GM18907 (cell line): ENCODE data around the gene IRAK2.

Source experiments
- ATAC-seq: cut with Tn5 transposase; IDR thresholded peaks from one replicate; pipeline ENCODE4 v1.9.1; 2021; ENCODE audit warnings: mild to moderate bottlenecking, moderate library complexity; ENCODE audit not compliant: unreplicated experiment

The IRAK2 gene

DNA sequence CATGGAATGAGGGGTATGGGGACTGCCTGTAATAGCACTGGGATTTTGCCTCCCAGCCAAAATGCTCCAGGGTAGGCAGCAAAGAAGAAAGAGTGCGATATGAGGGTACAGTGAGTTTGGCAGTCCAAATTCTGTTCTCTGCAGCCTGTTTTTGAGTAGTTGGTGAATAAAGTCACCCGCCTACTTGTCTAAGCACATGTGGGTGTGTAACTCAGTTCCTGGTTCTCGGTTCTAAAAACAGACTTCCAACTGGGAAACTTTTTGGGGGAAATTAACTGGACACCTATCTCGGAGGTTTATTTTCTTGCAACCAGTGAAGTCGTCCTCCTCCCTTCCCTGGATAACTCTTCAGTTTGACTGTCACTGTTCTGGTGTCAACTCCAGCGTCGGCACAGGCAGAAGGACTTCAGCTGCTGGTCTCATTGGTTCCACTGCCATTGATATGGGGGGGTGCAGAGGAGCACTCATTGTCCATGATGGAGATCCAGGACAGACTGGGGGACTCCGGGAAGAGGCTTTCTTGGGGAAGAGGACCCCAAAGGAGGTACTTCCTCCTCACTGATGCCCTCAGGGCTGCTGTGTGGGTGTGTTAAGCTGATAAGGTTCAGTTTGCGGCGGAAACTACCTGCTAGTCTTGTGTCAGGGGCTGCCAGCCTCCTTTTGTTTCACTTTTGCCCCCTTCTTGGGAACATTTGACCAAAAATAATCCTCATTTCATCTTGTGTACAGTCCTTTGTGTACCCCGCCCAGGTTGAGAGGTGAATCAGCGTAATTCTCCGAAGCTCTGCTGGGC lies 114.9 kb downstream of the IRAK2 start:
- ATAC-seq: no peak

DNA sequence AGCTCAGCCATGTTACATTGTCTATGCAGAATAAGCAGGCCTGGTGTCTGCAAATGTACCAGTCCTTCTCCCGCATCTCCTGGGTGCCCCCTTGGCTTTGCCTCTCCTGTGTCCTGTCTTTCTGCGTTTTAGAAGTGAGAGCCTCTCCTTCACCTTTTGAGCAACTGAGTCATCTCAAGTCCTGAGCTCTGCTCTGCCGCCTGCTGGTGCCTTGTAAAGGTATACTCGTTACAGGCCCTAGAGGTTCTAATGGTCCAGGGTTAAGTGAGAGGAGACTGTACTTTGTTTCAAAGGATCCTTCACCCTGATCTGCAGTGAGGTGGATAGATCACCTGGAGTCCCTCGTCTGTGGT lies 115.4 kb downstream of the IRAK2 start:
- ATAC-seq: no peak

DNA sequence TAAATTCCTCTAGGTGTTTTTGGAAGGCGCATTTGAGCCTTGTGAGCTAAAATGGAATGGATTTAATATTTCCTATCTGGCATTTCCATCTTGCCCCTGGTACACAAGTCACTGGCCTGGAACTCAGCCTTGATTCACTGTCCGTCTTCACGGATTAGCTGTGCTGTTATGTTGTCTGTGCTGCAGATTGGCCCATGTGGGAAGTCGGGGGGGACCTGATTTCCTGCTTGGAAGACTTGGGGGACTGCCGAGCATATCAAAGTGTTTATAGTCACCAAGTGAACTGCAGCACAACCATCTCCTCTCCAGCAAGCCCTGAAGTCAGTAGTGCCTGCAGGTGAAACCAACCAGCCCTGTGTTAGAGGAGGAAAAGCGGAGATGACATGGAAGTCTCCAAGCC lies 115.9 kb downstream of the IRAK2 start:
- no peak for ATAC-seq

DNA sequence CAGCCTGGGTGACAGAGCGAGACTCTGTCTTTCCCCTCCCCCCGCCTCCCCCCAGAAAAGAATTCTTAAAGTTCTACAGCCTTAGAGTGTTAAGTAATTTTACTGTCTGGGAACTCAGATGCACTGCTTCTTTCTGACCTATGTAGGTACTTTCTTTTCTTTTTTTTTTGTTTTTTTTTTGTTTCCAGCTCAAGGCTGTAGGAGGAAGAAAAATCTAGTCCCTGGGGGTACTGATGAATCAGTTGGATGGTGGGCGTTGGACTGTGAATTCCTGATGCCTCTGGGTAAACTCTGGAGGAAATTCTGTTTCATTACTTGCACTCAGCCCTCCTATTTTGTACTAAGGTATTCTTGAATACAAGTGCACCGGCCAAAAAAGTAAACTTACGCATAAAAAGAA lies 117.2 kb downstream of the IRAK2 start:
- no peak for ATAC-seq

DNA sequence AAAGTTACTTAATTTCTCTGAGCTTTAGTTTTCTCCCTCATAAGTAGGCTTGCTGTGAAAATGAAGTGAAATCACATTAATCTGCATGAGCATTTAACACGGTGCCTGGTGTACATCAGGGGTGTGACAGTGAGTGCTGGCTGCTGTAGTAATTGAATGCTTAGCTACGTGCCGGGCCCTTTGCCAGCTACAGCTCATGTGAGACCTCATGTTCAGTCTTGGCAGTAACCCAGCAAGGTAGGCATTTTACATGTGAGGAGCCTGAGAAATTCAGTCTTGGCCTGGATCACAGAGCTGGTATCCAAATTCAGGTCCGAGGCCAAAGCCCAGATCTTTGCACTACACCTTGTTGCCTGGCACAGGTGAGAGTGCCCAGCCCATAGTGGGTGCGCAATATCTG lies 118.9 kb downstream of the IRAK2 start:
- ATAC-seq: no peak

DNA sequence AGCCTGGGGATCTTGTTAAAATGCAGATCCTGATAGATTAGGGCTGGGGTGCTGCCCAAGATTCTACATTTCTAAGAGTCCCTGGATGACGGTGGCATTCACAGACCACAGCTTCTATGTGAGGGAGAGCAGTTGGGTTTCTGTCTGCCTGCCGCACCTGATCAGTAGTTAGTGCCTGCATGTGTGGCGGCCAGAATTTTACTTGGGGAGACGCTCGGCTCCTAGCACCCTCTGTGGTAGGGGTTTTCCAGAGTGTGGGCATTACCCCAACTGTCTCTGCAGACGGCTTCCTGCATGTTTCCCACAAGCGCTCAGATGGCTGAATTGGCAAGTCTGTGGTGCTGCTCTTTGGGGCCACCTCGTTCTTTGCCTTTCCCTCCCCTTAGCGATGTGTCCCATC lies 119.8 kb downstream of the IRAK2 start:
- ATAC-seq: no peak

DNA sequence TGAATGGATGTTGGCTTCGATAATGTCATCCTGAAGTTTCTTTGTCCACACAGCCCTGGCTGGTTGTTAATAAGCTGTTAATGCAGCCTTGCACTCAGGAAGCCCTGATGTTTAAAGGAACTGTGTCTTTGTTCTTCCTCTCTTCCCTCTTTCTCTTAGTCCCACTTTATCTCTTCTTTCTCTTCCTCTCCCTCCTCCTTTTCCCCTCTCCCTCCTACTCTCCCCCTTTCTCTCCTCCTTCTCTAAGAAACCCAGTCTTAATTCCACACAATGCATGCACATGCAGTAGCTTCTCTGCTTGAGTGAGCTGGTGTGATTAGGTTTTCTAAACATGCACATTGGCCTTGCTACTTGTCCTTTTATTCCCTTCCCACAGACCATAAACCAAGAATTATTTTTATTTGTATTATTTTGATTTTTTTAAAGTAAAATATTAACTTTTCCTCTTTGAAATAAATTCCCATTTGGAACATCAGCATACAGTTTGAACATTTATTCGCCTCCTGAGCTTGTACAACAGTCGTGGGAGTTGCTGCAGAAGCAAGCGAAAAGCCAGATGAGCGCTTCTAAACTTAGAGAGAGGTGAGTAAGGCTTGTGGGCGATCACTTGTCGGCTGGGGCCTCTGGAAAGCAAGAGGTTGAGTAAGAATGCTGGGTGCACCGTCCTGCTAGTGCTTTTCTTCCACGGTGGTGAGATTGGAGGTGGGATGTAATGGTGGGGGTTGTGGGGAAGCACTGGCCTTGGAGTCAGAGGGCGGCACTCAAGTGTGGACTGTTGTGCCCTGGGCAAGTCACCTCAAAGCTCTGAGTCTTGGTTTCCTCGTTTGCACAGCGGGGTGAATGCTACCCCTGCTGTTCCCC lies 120.8 kb downstream of the IRAK2 start:
- ATAC-seq: no peak

DNA sequence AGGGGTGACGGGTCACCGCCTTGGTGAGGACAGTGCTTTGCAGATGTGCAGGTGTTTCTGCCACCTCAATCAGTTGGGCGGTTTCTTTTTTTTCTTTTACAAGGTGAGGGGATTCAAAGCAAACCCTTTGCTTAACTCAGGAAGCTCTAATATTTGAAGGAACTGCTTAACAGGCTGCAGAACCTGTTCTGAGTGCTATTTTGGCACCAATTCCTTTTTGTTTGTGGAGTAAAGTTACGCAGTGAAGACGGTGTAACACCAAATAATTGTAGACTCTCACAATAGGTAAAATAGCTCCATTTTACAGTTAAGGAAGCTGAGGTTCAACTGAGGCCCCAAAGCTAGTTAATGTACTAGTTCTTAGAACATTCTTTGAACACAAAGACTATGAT lies 121.4 kb downstream of the IRAK2 start:
- no peak for ATAC-seq

DNA sequence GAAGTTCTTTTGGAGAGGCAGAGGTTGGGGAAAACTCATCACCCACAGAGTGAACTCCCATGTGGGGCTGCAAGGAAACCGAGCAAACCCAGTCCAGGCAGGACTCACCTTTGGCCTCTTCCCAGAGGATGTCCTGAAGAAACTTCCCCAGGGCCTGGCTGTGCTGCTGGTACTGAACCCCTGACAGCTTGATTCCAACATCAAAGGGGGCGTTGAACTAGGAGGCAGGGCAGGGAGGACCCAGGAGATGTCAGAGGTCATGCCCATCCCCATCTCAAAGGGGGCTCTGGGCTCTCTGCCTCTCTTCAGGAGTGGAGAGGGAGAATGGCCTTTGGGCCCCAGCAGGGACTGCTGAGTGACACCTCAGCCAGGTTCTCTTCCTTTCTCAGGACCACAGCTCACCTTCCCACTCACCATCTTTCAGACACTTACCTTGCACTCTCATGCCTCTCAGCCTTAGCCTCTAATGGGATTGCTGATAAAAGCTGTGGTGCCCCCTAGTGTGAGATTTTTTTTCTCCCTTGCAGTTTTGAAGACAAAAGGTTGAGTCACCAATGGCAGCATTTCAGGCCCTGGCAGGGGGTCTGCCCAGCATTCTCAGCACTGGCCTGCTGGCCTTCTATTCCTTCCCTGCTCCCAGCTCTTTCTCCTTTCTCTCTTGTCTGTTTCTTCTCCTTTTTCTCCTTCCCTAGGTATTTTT lies 122.0 kb downstream of the IRAK2 start:
- ATAC-seq: no peak

DNA sequence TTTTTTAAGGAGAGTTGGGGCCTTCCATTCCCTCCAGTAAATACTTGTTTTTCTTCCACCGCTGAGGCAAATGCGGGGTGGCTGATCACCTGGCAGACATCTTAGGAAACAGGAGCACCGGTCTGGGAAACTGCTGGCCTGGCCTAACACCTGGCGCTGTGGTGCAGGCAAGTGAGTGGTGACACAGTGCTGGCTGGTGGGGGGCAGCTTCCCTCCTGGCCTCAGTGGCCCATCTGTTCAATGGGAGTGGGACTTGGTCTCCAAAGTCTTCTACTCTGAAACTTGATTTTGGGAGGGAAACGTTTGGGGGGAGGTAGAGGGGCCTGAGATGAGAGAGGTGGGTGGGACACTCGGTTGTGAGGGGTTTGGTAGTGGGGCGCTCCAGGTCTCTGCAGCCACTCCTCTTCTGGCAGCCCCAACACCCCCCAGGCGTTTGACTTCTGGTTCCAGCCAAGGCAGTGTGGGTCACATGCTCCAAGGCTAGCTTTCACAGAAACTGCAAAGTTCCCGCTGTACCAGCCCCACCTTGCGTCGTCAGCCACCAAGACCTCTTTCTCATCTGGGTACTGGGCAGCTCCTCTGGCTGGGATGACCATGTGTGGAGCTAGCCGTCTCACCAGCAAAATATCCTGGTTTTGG lies 123.3 kb downstream of the IRAK2 start:
- ATAC-seq: no peak

DNA sequence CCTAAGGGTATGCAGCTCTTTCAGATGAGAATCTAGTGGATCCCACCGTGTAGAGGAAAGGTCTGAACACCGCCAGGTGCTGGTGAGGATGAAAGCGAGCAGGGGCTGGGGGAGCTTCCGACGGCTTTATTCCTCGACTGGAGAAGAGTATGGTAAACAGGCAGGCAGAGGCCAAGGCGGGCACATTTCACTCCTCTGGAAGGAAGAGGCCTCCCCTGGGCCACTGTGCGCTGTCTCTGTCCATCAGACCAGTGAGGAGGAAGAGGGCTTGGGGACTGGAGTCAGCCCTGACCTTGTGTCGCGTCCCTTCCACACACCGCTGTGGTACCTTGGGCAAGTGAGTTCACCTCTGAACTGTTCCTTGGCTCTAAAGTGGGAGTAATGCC lies 123.8 kb downstream of the IRAK2 start:
- ATAC-seq: no peak

DNA sequence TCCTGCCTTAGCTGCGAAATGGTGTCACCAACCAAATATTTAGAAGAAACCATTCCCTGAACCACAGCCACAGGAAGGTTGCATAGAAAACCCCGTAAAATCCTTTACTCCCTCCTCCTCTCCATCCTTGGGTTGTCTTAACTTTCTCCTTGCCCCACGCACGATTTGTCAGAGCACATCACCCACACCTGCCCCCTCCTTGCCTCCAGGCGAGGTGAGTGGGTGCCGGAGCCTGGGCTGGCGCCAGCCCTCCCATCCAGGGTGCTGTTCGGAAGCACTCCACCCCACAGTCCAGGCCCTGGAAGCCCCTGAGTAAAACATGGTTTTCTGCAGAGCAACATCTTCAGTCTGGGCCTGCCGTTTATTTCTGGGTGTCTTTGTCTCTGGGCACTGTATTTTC lies 124.4 kb downstream of the IRAK2 start:
- no peak for ATAC-seq

DNA sequence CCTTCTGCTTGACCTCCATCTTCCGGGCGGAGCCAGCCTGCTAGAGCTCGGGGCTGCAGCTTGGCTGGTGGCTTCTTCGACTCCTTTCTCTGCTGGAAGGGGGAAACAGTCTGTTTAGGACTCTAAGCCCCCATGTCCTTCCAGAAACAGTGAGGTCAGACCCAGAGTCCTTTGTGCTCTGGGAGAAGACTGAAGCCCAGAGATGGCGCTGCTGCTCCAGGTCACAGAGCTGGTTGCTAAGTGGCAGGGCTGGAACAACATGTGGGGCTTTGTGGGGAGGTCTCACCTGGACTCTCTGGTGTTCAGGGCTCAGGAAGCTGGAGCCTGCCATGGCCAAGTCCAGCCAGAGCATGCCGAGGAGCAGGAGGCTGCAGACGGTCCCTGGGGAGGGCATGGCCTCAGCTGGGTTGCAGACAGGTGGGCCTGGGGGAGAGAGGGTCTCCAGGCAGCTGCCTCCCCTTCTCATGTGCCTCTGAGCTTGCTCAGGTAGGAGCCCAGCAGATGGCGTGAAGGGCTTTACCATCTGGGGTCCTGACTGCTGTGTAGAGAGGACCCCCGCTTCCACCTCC lies 125.2 kb downstream of the IRAK2 start:
- no peak for ATAC-seq

DNA sequence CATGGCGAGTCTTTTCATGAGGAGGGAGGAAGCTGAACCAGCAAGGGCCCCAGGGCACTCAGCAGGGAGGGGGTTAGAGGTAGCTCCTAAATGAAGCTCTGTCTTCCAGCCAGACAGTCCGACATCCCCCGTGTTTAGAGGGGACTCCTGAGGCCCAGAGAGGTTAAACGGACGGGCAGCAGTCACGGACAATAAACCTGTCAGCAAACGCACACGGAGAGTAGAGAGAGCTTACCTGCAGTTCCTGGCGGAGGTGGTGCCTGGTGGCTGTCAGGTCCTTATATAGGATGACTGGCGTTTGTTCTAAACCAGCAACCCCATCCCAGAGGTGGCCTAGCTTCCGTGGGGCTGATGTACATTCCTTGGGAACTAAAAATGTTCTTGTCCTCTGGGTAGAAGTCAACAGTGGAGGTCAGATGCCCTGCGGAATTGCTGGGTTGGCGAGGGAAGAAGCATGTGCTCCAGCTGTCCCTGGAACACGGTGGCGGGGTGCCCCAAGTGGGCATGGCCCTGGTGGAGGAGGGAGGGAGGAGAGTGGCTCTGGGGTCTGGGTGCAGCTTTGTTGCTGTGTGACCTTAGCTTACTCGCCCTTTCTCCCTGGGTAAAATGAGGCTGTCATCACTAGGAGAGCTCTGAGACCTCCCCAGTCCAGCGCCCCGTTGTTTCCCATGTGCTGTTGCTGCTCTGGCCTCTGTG lies 125.9 kb downstream of the IRAK2 start:
- no peak for ATAC-seq

DNA sequence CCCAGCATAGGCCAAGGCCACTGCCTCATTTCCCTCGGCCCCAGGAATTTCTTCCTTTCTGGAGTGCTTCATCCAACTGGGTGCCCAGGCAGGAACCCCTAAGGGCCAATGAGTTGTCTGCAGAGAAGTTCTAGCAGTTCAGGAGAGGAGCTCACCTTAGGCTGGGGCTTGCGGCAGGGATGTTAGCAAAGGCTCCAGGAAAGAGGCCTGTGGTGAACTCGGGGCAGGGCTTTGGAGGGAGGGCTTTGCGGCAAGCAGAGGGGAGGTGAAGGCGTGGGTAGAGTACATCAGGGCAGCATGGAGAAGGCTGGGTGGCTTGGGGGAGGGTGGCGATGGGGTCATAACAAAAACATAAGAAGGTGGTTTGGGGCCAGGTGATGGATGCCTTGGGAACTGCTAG lies 126.9 kb downstream of the IRAK2 start:
- no peak for ATAC-seq

DNA sequence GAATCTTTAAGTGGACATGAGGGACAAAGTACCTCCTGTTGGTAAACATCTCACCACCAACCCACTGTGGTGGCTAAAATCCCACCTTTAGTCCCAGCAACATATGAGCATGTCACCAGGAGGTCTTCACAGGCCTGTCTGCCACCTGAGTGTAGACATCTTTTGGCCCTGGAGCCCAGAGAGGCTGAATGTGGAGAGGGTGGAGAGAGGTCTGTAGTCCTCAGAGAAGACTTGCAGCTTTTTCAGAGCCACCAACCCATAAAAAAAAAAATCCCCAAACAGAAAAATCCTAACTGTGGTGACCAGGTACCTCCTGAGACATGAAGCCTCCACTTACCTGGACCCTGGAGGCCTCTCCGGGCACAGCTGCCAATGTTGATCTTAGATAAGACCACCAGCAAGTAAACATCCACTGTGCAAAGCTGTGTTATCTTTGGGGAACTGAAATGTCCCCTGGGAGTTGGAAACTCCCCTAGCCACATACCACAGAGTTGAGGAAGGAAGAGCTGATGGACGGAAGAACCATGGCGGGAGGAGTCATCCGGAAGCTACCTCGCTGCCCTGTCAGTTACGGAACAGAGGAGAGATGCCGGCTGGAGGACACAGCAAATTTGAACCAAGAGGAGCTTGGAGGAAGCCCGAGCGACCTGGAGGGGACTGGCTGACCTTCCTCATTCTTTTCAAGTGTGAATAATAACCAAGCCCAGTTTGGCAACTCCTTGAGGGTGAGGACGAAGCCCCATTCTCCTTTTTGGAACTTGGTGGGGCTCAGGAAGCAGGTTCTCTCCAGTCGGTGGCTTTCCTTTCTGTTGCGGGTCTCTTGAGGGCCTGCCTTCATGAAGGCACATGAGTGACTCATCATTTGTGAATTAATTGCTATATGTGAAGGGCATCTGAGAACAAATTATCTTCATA lies 128.0 kb downstream of the IRAK2 start, which contains the start of gene GHRL:
GHRL (minus strand) TSS at position 443 of the 915 bp plus-strand sequence. CDS start 2,767 bp downstream, outside the sequence.
- ATAC-seq: peak; percentile 80
